PFSK-1 (cell line): ENCODE results near the gene HSDL2.

Experiments used
- FOXP2 ChIP-seq: optimal IDR thresholded peaks from 2 replicates; pipeline ENCODE3; 2011; ENCODE audit warnings: borderline replicate concordance, control low read depth, inconsistent platforms; ENCODE audit not compliant: insufficient read depth; ENCODE audit errors: extremely low read length, extremely low read depth
- POLR2AphosphoS5 ChIP-seq: IDR thresholded peaks from 2 replicates; pipeline ENCODE4 v1.6.1; 2012; ENCODE audit warnings: low read depth, mild to moderate bottlenecking, control low read depth, low read length, moderate library complexity
- SIN3A ChIP-seq: IDR thresholded peaks from 2 replicates; pipeline ENCODE4 v1.6.1; 2012; ENCODE audit warnings: mild to moderate bottlenecking, low read length, moderate library complexity, borderline replicate concordance; ENCODE audit not compliant: insufficient read depth
- TAF1 ChIP-seq: IDR thresholded peaks from 2 replicates; pipeline ENCODE4 v1.6.1; 2012; ENCODE audit warnings: low read length, control low read depth, borderline replicate concordance; ENCODE audit not compliant: insufficient read depth
- TF ChIP-seq, protein P1 (sequence below), 2 experiments: IDR thresholded peaks; 2 replicates each; pipeline versions ENCODE4 v1.6.1 to v1.8.0; 2011 to 2012; ENCODE audit warnings: low read depth in 2 of 2, low read length in 2 of 2, control low read depth in 1 of 2, inconsistent platforms in 1 of 2, mild to moderate bottlenecking in 1 of 2, moderate library complexity in 1 of 2; ENCODE audit not compliant: insufficient read depth in 1 of 2

HSDL2 gene

DNA sequence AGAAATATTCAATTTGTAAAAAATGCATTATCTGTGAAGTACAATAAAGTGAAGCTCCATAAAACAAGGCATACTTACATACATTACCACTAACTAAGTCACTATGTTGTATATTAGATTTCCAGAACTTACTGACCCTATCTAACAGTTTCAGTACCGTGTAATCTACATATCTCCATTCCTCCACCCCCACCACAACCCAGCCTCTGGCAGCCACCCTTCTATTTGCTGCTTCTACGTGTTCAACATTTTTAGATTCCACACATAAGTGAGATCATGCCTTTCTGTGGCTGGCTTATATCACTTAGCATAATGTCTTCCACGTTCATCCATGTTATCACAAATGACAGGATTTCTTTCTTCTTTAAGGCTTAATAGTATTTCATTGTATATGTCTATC is 15.1 kb upstream of the HSDL2 start:
- TF ChIP-seq, protein P1, sequence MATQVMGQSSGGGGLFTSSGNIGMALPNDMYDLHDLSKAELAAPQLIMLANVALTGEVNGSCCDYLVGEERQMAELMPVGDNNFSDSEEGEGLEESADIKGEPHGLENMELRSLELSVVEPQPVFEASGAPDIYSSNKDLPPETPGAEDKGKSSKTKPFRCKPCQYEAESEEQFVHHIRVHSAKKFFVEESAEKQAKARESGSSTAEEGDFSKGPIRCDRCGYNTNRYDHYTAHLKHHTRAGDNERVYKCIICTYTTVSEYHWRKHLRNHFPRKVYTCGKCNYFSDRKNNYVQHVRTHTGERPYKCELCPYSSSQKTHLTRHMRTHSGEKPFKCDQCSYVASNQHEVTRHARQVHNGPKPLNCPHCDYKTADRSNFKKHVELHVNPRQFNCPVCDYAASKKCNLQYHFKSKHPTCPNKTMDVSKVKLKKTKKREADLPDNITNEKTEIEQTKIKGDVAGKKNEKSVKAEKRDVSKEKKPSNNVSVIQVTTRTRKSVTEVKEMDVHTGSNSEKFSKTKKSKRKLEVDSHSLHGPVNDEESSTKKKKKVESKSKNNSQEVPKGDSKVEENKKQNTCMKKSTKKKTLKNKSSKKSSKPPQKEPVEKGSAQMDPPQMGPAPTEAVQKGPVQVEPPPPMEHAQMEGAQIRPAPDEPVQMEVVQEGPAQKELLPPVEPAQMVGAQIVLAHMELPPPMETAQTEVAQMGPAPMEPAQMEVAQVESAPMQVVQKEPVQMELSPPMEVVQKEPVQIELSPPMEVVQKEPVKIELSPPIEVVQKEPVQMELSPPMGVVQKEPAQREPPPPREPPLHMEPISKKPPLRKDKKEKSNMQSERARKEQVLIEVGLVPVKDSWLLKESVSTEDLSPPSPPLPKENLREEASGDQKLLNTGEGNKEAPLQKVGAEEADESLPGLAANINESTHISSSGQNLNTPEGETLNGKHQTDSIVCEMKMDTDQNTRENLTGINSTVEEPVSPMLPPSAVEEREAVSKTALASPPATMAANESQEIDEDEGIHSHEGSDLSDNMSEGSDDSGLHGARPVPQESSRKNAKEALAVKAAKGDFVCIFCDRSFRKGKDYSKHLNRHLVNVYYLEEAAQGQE (IDR thresholded peaks at IDR 0.05; ENCODE audit: insufficient read depth in 1 of 2, low read depth in 2 of 2, low read length in 2 of 2) = no peak
- no peak for TF ChIP-seq POLR2AphosphoS5
- no peak for TF ChIP-seq FOXP2

DNA sequence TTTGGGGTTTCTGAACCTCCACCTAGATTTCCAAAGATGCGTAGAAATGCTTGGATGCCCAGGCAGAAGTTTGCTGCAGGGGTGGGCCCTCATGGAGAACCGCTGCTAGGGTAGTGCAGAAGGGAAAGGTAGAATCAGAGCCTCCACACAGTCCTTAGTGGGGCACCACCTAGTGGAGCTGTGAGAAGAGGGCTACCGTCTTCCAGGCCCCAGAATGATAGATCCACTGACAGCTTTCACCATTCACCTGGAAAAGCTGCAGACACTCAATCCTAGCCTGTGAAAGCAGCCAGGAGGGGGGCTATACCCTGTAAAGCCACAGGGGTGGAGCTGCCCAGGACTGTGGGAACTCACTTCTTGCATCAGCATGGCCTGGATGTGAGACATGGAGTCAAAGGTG is 13.3 kb upstream of the HSDL2 start:
- TF ChIP-seq POLR2AphosphoS5 (no peak), FOXP2 (no peak), TAF1 (no peak), SIN3A (no peak)
- TF ChIP-seq, protein P1 (IDR thresholded peaks at IDR 0.05; ENCODE audit: insufficient read depth in 1 of 2, low read depth in 2 of 2, low read length in 2 of 2) = no peak

DNA sequence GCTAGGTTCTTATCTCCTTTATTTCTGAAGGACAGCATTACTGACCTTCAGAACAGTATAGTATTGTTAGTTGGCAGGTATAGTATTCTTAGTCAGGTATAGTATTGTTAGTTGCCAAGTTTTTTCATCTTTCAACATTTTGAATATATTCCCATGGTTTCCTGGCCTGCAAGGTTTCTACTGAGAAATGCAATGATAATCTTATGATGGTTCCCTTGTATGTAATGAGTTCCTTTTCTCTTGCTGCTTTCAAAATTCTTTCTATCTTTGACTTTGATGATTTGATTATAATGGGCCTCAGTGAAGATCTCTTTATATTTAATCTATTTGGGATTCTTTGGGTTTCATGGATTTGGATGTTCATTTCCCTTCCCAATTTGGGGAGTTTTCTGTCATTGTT is 12.4 kb upstream of the HSDL2 start:
- no peak for TF ChIP-seq POLR2AphosphoS5
- TF ChIP-seq, protein P1 (IDR thresholded peaks at IDR 0.05; ENCODE audit: insufficient read depth in 1 of 2, low read depth in 2 of 2, low read length in 2 of 2) = no peak
- no peak for TF ChIP-seq TAF1
- TF ChIP-seq SIN3A = no peak
- TF ChIP-seq FOXP2 = no peak

DNA sequence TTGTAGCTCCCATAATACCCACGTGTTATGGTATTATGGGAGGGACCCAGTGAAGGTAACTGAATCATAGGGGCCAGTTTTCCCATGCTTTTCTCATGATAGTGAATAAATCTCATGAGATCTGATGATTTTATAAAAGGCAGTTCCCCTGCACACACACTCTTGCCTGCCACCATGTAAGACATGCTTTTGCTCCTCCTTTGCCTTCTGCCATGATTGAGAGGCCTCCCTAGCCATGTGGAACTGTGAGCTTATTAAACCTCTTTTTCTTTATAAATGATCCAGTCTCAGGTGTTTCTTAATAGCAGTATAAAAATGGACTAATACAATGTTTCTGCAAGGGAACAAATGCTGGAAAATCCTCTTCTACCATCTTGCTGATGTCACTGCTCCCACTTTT is 10.1 kb upstream of the HSDL2 start:
- TF ChIP-seq FOXP2 = no peak
- no peak for TF ChIP-seq SIN3A
- TF ChIP-seq POLR2AphosphoS5 = no peak
- TF ChIP-seq, protein P1 (IDR thresholded peaks at IDR 0.05; ENCODE audit: insufficient read depth in 1 of 2, low read depth in 2 of 2, low read length in 2 of 2) = no peak
- no peak for TF ChIP-seq TAF1

DNA sequence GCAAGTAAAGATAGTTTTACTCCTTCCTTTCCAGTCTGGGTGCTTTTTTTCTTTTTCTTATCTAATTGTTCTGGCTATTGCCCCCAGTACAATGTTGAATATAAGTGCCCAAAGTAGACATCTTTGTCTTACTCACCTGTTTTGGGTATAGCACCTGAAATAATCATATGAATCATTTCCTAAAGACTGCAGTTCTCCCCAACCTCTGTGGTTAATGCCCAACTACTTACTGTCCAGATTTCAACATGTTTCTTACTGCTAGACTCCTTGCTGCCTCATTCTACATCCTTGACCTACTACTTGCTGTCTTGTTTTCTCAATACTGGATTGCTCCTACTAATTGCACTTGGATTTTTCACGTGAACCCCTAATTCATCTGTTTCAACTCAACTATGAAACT is 8.8 kb upstream of the HSDL2 start:
- TF ChIP-seq TAF1 (no peak), POLR2AphosphoS5 (no peak), SIN3A (no peak), FOXP2 (no peak)
- TF ChIP-seq, protein P1 (IDR thresholded peaks at IDR 0.05; ENCODE audit: insufficient read depth in 1 of 2, low read depth in 2 of 2, low read length in 2 of 2) = no peak
